CD14-positive monocyte (primary cell): ENCODE data around the gene SSBP4. TPM values are rescaled to one million over a fixed set of nuclear protein-coding genes. Genes with fewer than 3 reads are reported as not detected.
A peak's percentile ranks its signal among the peaks of the same experiment; 100 is the strongest.

Experiments
- DNase-seq, 3 donors: peaks; one replicate each; pipeline ENCODE4 v3.0.0-alpha.2; 2011 to 2022
- H2AFZ ChIP-seq: 2 replicates; pipeline ENCODE4 v1.6.0; 2012; ENCODE audit warnings: mild to moderate bottlenecking, low read depth, low read length, inconsistent platforms; ENCODE audit not compliant: insufficient read depth, poor library complexity, severe bottlenecking
- H3K27ac ChIP-seq, 2 donors: 1 replicate in 1 of 2; 2 replicates in 1 of 2; pipeline ENCODE4 v1.5.1; 2012 to 2013; ENCODE audit warnings: low read length in 2 of 2, control low read depth in 1 of 2, inconsistent platforms in 1 of 2, low read depth in 1 of 2, mild to moderate bottlenecking in 1 of 2
- H3K27me3 ChIP-seq, 2 donors: one replicate each; pipeline versions ENCODE4 v1.6.0 to v1.6.1; 2011 to 2013; ENCODE audit warnings: low read length in 2 of 2; ENCODE audit not compliant: control insufficient read depth in 2 of 2, insufficient read depth in 2 of 2
- H3K36me3 ChIP-seq, 2 donors: replicated peaks in 1 of 2; 1 replicate in 1 of 2; 2 replicates in 1 of 2; pipeline versions ENCODE4 v1.5.1 to v1.6.1; 2012 to 2013; ENCODE audit warnings: low read length in 2 of 2, control low read depth in 1 of 2, inconsistent platforms in 1 of 2, mild to moderate bottlenecking in 1 of 2; ENCODE audit not compliant: insufficient read depth in 2 of 2, control insufficient read depth in 1 of 2
- H3K4me1 ChIP-seq, 2 donors: 1 replicate in 1 of 2; 2 replicates in 1 of 2; pipeline versions ENCODE4 v1.5.1 to v1.6.1; 2012 to 2013; ENCODE audit warnings: low read length in 2 of 2, control low read depth in 1 of 2, inconsistent platforms in 1 of 2, mild to moderate bottlenecking in 1 of 2, moderate library complexity in 1 of 2; ENCODE audit not compliant: insufficient read depth in 2 of 2, control insufficient read depth in 1 of 2
- H3K4me2 ChIP-seq: replicated peaks from 2 replicates; pipeline ENCODE3; 2012; ENCODE audit warnings: low read length, moderate library complexity, mild to moderate bottlenecking; ENCODE audit not compliant: poor library complexity, severe bottlenecking; ENCODE audit errors: extremely low read depth
- H3K4me3 ChIP-seq, 3 experiments: fragments of 200-600 bp in 1 of 3; sonication (generic) in 1 of 3; replicated peaks in 1 of 3; 1 replicate in 2 of 3; 2 replicates in 1 of 3; pipeline ENCODE4 v1.5.1; 2011 to 2013; ENCODE audit warnings: low read length in 3 of 3, mild to moderate bottlenecking in 3 of 3, control low read depth in 2 of 3, low read depth in 2 of 3, inconsistent platforms in 1 of 3, moderate library complexity in 1 of 3
- H3K79me2 ChIP-seq: 2 replicates; pipeline ENCODE4 v1.6.0; 2012; ENCODE audit warnings: mild to moderate bottlenecking, control low read depth, inconsistent platforms, low read length, moderate library complexity; ENCODE audit not compliant: insufficient read depth
- H3K9ac ChIP-seq: 2 replicates; pipeline ENCODE4 v1.6.0; 2017; ENCODE audit warnings: low read length, mild to moderate bottlenecking; ENCODE audit not compliant: insufficient read depth, poor library complexity, severe bottlenecking
- H3K9me3 ChIP-seq, 2 donors: replicated peaks in 1 of 2; 1 replicate in 1 of 2; 2 replicates in 1 of 2; pipeline versions ENCODE4 v1.5.1 to v1.6.1; 2012 to 2013; ENCODE audit warnings: low read length in 2 of 2, control low read depth in 1 of 2; ENCODE audit not compliant: control insufficient read depth in 1 of 2, insufficient read depth in 1 of 2
- H4K20me1 ChIP-seq: 2 replicates; pipeline ENCODE4 v1.6.0; 2012; ENCODE audit warnings: mild to moderate bottlenecking, low read length, control low read depth, moderate library complexity; ENCODE audit not compliant: insufficient read depth
- H3K27ac Mint-ChIP-seq, 7 donors: one replicate each; pipeline ENCODE4 v1.8.0; 2020; ENCODE audit warnings: mild to moderate bottlenecking in 7 of 7, mixed read lengths in 7 of 7, moderate library complexity in 6 of 7, inconsistent platforms in 2 of 7
- H3K27me3 Mint-ChIP-seq, 3 donors: one replicate each; pipeline ENCODE4 v1.8.0; 2021 to 2022; ENCODE audit warnings: low read depth in 3 of 3, mild to moderate bottlenecking in 3 of 3, mixed read lengths in 3 of 3, moderate library complexity in 3 of 3, inconsistent platforms in 1 of 3
- H3K36me3 Mint-ChIP-seq, 2 donors: one replicate each; pipeline ENCODE4 v1.8.0; 2020; ENCODE audit warnings: mixed read lengths in 2 of 2, inconsistent platforms in 1 of 2, mild to moderate bottlenecking in 1 of 2
- H3K4me1 Mint-ChIP-seq: one replicate; pipeline ENCODE4 v1.8.0; 2020; ENCODE audit warnings: mild to moderate bottlenecking, mixed read lengths
- H3K4me3 Mint-ChIP-seq, 2 donors: one replicate each; pipeline ENCODE4 v1.8.0; 2020; ENCODE audit warnings: mild to moderate bottlenecking in 2 of 2, mixed read lengths in 2 of 2, moderate library complexity in 1 of 2
- H3K9me3 Mint-ChIP-seq, 7 donors: one replicate each; pipeline ENCODE4 v1.8.0; 2020 to 2022; ENCODE audit warnings: mixed read lengths in 7 of 7, mild to moderate bottlenecking in 6 of 7, moderate library complexity in 6 of 7, inconsistent platforms in 2 of 7
- CTCF ChIP-seq: fragments of 200-600 bp; IDR thresholded peaks from one replicate; pipeline ENCODE4 v1.8.0; 2022; ENCODE audit warnings: antibody characterized with exemption, mild to moderate bottlenecking
- WGBS: methylation state at CpG from one replicate; pipeline ENCODE4 v1.1.5; 2013; ENCODE audit warnings: missing lambda C conversion rate; ENCODE audit not compliant: insufficient coverage; 5-methylcytosine and 5-hydroxymethylcytosine counted together
- intact Hi-C, 2 donors: fragments of 100-400 bp; cut with micrococcal nuclease; formaldehyde crosslinking; loops; one replicate each; pipeline versions ENCODE4 v1.15.0 to v1.15.1; 2023
- polyA plus RNA-seq, 3 donors: library from polyadenylated mRNA; depleted of rRNA in 1 of 3; unstranded in 2 of 3; stranded (reverse) in 1 of 3; fragments of 300-500 nt in 2 of 3; fragments of >200 nt in 1 of 3; fragmentation: Illumina TruSeq in 2 of 3; gene quantifications; 1 replicate in 2 of 3; 2 replicates in 1 of 3; pipeline ENCODE4 v1.2.3, GENCODE V29; 2012 to 2021

Gene SSBP4
- polyA plus RNA-seq, 3 donors: 38.5 to 74.5 (median 48.3) TPM

GRCh38 chr19:18470787-18471186 is 51.6 kb downstream of the SSBP4 start:
- peaks cover 36% of the 10 kb centered on the region for H3K4me1 Mint-ChIP-seq
- no peaks in the 10 kb centered on the region for H3K9me3 ChIP-seq
- H3K27me3 ChIP-seq: no peaks in the 10 kb centered on the region
- intact Hi-C loops: loop anchor here in 1 of 2 donors (5.0 kb wide), 1 partner anchor 37 kb away; no protein-coding TSS in a partner anchor
- peaks cover 20 to 63% of the 10 kb centered on the region in 2 donors for H3K36me3 ChIP-seq
- no peak overlapping the region for H3K4me2 ChIP-seq
- H3K4me3 ChIP-seq: no peak overlapping the region
- H3K79me2 ChIP-seq: peaks cover 93% of the 10 kb centered on the region
- H3K4me3 Mint-ChIP-seq: no peak overlapping the region
- peaks cover 0 to 2% (median 0%) of the 10 kb centered on the region in 3 donors for H3K27me3 Mint-ChIP-seq
- H2AFZ ChIP-seq: no peak overlapping the region
- WGBS: 80% methylated on average over 1 of the region's 2 CpGs
- no peak for TF ChIP-seq CTCF
- H3K36me3 Mint-ChIP-seq: peaks cover 45 to 69% of the 10 kb centered on the region in 2 donors
- H4K20me1 ChIP-seq: peaks cover 99% of the 10 kb centered on the region
- no peak overlapping the region for H3K9ac ChIP-seq
- H3K4me1 ChIP-seq: peaks cover 8 to 31% of the 10 kb centered on the region in 2 donors
- no peak for DNase-seq
- H3K9me3 Mint-ChIP-seq: peaks cover 0 to 2% (median 0%) of the 10 kb centered on the region in 7 donors
- peak overlapping the region in 4 of 7 donors; percentile 70 to 78 (median 70) for H3K27ac Mint-ChIP-seq
- peak overlapping the region in 1 of 2 donors; percentile 51 for H3K27ac ChIP-seq

GRCh38 chr19:18473003-18473705 is 54.0 kb downstream of the SSBP4 start:
- Histone ChIP-seq H3K9ac (no peak overlapping the region), H2AFZ (no peak overlapping the region), H3K27me3 (no peaks in the 10 kb centered on the region), H3K27ac (no peak overlapping the region), H3K79me2 (peaks cover 95% of the 10 kb centered on the region), H3K4me2 (no peak overlapping the region), H3K36me3 (peaks cover 13 to 51% of the 10 kb centered on the region in 2 donors), H4K20me1 (peaks cover 99% of the 10 kb centered on the region), H3K9me3 (no peaks in the 10 kb centered on the region), H3K4me1 (peaks cover 31 to 52% of the 10 kb centered on the region in 2 donors), H3K4me3 (no peak overlapping the region)
- no peak for DNase-seq
- intact Hi-C loops: loop anchor here in 1 of 2 donors (5.0 kb wide), 1 partner anchor 34 kb away; no protein-coding TSS in a partner anchor
- H3K4me1 Mint-ChIP-seq: peaks cover 51% of the 10 kb centered on the region
- WGBS: 87% methylated on average over 7 of the region's 8 CpGs
- peak overlapping the region in 4 of 7 donors; percentile 5 to 79 (median 42) for H3K27ac Mint-ChIP-seq
- H3K4me3 Mint-ChIP-seq: no peak overlapping the region
- H3K9me3 Mint-ChIP-seq: peaks cover 0 to under 1% (median 0%) of the 10 kb centered on the region in 7 donors
- peaks cover 0 to 3% (median 0%) of the 10 kb centered on the region in 3 donors for H3K27me3 Mint-ChIP-seq
- no peak for TF ChIP-seq CTCF
- peaks cover 45 to 60% of the 10 kb centered on the region in 2 donors for H3K36me3 Mint-ChIP-seq
